ENCODE results near the gene ZFAND6.

ZFAND6 gene

GRCh38 chr15:80186066-80186465, 126.6 kb downstream of the ZFAND6 start (continued):
- TF ChIP-seq OSR1 (CRISPR knock-in tag; IDR thresholded peaks at IDR 0.05) (no peak), RARB (CRISPR knock-in tag; IDR thresholded peaks at IDR 0.05) (no peak), ESRRG (CRISPR knock-in tag; IDR thresholded peaks at IDR 0.05) (no peak), ZNF8 (CRISPR knock-in tag; IDR thresholded peaks at IDR 0.05) (no peak)

GRCh38 chr15:80186597-80186996, 127.1 kb downstream of the ZFAND6 start:
- ATAC-seq: no peak
- no peak for TF ChIP-seq SNAI2 (CRISPR knock-in tag; IDR thresholded peaks at IDR 0.05)
- TF ChIP-seq PATZ1 (CRISPR knock-in tag; IDR thresholded peaks at IDR 0.05; ENCODE audit: borderline replicate concordance): no peak
- no peak for TF ChIP-seq TOX (CRISPR knock-in tag; IDR thresholded peaks at IDR 0.05; ENCODE audit: borderline replicate concordance)
- TF ChIP-seq ZNF70 (CRISPR knock-in tag; IDR thresholded peaks at IDR 0.05): no peak
- no peak for TF ChIP-seq OSR1 (CRISPR knock-in tag; IDR thresholded peaks at IDR 0.05)
- TF ChIP-seq ZFP30 (CRISPR knock-in tag; IDR thresholded peaks at IDR 0.05): no peak
- TF ChIP-seq PPARA (CRISPR knock-in tag; IDR thresholded peaks at IDR 0.05; ENCODE audit: borderline replicate concordance): no peak
- TF ChIP-seq CREB5 (CRISPR knock-in tag; IDR thresholded peaks at IDR 0.05; ENCODE audit: low read depth): no peak
- no peak for TF ChIP-seq BACH2 (CRISPR knock-in tag; IDR thresholded peaks at IDR 0.05; ENCODE audit: borderline replicate concordance)
- TF ChIP-seq ZFP3 (CRISPR knock-in tag; IDR thresholded peaks at IDR 0.05): no peak
- TF ChIP-seq GLIS3 (CRISPR knock-in tag; IDR thresholded peaks at IDR 0.05): no peak

Data from SK-N-SH treated with all-trans-retinoic acid at 6 μM for 48 hours (cell line).